Hematopoietic multipotent progenitor cell treated with erythropoietin and hydrocortisone succinate and interleukin-3 and kit ligand, for 17 days (in vitro differentiated cells): ENCODE data around the gene UBXN7.
"Not testable (repeated sequence)": the region's sequence is repeated elsewhere in the genome, so short reads cannot be mapped to it uniquely, and the experiment has no call there.

Experiments
- DNase-seq: peaks from one replicate; pipeline ENCODE4 v3.0.0-alpha.2; 2015; ENCODE audit warnings: low spot score

Gene UBXN7

GRCh38 chr3:196432137-196432879 lies at the start of gene UBXN7:
UBXN7 (minus strand) TSS chr3:196432427; CDS start chr3:196432399, 28 bp downstream.
- DNase-seq = peak; percentile 96

GRCh38 chr3:196477678-196478077 lies 45.5 kb upstream of the UBXN7 start:
- DNase-seq = no peak

DNA sequence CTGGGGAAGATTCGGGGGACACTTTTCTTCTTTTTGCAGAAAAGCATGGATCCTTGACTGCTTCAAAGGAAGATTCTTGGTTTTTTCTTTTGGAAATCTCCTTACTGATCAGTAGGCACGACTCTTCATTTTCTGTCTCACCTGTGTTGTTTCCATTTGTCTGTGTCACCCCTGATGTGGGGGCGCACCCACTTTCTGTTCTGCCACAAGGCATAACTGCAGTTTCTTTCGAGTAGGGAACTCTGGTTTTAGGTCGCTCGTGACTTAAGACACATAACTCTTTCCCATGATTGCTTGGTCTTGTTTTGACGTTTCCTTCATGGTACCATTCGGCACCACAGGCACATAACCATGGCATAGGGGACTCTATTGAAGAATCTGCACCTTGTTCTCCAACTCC lies 40.1 kb upstream of the UBXN7 start:
- no peak for DNase-seq

DNA sequence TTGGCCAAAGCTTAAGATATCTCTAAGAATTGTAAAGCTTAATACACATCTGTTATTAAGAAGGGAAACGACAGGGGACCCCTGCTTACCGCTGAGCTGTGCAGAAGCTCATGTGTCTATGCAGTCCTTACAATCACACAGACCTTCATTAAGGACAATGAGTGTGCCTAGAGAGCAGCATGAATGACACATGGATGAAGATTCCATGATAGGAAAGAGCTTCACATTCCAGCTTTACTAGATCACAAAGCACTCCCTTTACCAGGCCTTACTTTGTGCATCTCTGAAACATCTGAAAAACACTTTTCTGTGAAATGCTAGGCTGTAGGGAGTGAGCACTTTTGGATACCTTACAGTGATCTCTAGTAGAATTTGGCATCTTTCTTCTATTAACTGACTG lies 39.3 kb upstream of the UBXN7 start:
- no peak for DNase-seq

DNA sequence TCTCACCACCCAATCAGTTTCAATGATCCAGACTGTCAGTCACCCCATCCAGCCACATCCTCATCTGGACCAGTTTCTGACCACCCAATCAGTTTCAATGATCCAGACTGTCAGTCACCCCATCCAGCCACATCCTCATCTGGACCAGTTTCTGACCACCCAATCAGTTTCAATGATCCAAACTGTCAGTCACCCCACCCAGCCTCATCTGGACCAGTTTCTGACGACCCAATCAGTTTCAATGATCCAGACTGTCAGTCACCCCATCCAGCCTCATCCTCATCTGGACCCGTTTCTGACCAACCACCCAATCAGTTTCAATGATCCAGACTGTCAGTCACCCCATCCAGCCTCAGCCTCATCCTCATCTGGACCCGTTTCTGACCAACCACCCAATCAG lies 38.0 kb upstream of the UBXN7 start:
- DNase-seq = not testable (repeated sequence)

GRCh38 chr3:196463804-196464203 lies 31.6 kb upstream of the UBXN7 start:
- DNase-seq = no peak

DNA sequence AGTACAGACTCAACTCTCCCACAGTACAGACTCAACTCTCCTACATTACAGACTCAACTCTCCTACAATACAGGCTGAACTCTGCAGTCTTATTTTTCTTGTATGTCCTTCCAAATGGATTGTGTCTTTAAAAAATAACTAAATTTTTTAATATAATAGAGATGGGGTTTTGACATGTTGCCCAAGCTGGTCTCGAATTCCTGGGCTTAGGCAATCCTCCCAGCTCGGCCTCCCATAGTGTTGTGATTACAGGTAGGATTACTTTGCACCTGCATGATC lies 31.2 kb upstream of the UBXN7 start:
- no peak for DNase-seq

- DNase-seq = not testable (repeated sequence)
Measured at GRCh38 chr3:196462680-196463477, 30.7 kb upstream of the UBXN7 start.

GRCh38 chr3:196458063-196458462 lies 25.8 kb upstream of the UBXN7 start:
- DNase-seq = no peak

- DNase-seq = not testable (repeated sequence)
Measured at GRCh38 chr3:196457470-196457869, 25.2 kb upstream of the UBXN7 start.

GRCh38 chr3:196454935-196455334 lies 22.7 kb upstream of the UBXN7 start:
- no peak for DNase-seq

DNA sequence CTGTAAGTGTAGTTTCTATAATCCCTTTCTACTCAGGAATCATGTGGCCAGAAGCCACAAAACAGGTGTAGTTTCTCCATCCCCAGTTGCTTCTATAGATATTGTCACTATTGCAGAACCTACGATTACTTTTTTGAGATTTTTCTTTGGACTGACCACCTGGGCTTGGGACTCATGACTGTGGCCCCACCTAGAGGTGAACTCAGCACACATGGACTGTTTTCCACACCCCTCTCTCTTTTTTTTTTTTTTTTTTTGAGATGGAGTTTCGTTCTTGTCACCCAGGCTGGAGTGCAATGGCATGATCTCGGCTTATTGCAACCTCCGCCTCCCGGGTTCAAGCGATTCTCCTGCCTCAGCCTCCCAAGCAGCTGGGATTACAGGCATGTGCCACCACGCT lies 13.2 kb upstream of the UBXN7 start:
- DNase-seq = not testable (repeated sequence)

DNA sequence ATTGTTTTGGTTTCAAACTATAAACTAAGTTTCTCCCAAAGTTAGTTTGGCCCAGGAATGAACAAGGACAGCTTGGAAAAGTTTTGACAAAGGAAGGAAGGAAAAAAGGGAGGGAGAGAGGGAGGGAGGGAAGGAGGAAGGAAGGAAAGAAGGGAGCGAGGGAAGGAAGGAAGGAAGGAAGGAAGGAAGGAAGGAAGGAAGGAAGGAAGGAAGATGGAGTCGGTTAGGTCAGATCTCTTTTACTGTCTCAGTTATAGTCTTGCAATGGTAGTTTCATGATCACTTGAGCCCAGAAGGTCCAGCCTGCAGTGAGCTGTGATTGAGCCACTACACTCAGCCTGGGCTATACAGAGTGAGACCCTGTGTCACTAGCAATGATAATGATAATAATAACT lies 12.3 kb upstream of the UBXN7 start:
- no peak for DNase-seq

DNA sequence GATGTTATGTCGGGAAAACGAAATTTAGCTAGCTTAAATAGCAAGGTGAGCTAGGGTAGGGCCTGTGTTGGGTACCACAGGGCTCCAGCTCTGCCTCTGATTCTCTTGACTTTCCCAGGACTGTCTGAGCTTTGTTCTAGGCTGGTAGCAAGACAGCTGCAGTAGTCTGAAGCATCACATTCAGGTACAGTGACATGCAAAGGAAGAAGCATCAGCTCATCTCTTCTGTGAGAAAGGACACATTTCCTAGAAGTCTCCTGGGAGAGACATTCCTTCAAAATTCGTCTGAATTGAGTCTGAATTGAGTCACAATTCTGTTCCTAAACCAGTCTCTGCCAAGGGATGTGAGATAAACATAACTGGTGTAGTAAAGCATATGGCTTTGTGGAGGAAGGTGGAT lies 8.5 kb upstream of the UBXN7 start:
- DNase-seq = no peak

DNA sequence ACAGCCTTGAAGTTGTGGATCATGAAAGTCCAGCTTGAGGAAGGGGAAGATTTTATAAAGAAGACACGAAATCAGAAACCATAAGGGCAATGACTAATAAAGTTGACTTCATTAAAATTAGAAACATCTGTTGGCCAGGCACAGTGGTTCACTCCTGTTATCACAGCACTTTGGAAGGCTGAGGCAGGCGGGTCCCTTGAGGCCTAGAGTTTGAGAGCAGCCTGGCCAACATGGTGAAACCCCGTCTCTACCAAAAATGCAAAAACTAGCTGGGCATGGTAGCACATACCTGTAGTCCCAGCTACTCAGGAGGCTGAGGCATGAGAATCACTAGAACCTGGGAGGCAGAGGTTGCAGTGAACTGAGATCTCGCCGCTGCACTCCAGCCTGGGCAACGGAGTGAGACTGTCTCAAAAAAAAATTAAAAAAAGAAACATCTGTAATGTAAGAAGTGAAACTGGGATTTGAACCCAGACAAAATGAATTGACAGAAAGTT lies 7.9 kb upstream of the UBXN7 start:
- no peak for DNase-seq

DNA sequence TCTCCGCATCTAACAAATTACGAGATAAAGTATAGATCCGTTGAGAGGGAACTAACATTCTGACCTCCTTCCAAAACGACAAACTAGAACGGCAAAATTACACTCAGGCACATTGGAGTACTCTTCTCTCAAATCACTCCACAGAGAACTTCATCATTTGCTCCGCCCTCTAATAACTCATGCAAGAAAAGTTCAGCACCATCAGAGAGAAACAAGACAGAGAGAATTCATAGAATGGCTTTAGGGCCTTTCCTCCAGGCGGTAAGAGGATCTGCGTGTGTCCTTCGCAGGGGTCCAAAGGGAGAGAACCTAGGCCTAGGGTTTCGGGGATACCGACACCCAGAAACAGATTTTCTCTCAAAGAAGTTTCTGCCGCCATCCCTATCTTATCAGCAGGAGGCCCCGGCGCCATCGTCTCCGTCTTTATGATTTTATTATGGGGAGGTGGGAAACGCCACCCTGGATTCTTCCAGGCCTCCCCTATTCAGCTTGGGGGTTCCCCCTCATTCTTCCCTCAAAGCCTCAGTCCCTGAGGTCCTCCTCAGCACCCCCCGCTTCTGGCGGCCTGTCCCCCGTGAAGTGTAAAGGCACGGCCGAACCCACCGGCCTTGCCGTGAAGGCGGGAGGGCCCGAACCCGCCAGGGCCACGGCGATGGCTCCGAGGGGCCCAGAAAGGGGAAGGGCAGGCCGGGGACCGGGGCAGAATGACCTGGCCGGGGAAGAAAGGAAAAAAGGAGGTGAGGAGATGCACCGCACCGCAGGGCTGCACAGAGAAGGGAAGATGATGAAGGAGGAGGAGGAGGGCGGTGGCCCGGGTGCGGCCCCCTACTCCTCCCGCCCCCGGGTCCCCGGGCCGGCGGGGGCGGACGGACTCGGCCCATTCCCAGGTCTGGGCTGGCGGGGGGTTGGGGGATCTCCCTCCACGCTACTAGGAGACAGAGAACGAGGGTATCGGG lies 768 bp downstream of the UBXN7 start:
- DNase-seq = peak; percentile 62

DNA sequence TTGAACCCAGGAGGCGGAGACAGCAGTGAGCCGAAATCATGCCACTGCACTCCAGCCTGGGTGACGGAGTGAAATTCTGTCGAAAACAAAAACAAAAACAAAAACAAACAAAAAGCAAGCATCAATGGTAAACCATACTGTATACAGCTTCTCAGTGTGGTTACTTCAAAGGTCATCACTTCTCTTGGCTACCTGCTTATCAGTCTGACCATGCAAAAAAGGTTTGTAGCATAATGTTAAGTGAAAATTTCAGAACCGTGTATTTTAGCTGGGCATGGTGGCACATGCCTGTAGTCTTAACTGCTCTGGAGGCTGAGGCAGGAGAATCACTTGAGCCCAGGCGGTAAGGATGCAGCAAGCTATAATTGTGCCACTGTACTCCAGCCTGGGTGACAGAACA lies 4.2 kb downstream of the UBXN7 start:
- DNase-seq = peak; percentile 58

- DNase-seq = not testable (repeated sequence)
Measured at GRCh38 chr3:196424421-196424820, 7.8 kb downstream of the UBXN7 start.

- peak; percentile 46 for DNase-seq
Measured at GRCh38 chr3:196423044-196423781, 9.0 kb downstream of the UBXN7 start.

DNA sequence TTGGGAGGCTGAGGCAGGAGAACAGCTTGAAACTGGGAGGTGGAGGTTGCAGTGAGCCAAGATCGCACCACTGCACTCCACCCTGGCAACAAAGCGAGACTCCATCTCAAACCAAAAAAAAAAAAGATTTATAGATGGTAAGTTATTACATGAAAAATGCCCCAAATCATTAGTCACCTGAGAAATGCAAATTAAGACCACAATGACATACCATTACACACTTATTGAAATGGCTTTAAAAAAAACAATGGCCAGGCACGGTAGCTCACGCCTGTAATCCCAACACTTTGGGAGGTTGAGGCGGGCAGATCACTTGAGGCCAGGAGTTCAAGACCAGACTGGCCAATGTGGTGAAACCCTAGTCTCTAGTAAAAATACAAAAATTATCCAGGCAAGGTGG lies 10.6 kb downstream of the UBXN7 start:
- not testable (repeated sequence) for DNase-seq

GRCh38 chr3:196419386-196419785 lies 12.8 kb downstream of the UBXN7 start:
- no peak for DNase-seq

- DNase-seq = no peak
Measured at GRCh38 chr3:196418601-196419000, 13.6 kb downstream of the UBXN7 start.
